Lower leg skin (tissue), 3 donors: ENCODE measurements around the gene TUBA1A.

Source experiments
- CTCF ChIP-seq, 3 donors: fragments of 450-650 bp; IDR thresholded peaks; one replicate each; pipeline ENCODE4 v1.5.1; 2016; ENCODE audit warnings: antibody characterized with exemption in 3 of 3, mild to moderate bottlenecking in 3 of 3, moderate library complexity in 2 of 3
- POLR2A ChIP-seq, 2 donors: fragments of 450-650 bp; IDR thresholded peaks; one replicate each; pipeline ENCODE4 v1.6.1; 2016 to 2017; ENCODE audit warnings: antibody characterized with exemption in 2 of 2, mild to moderate bottlenecking in 1 of 2, moderate library complexity in 1 of 2

- TF ChIP-seq CTCF (IDR thresholded peaks at IDR 0.05): no peak
- no peak for TF ChIP-seq POLR2A (IDR thresholded peaks at IDR 0.05)
Observed at GRCh38 chr12:49137476-49137875, 51.4 kb downstream of the TUBA1A start.
